K562 (cell line): ENCODE measurements around the gene ARMC6. TPM values are rescaled to one million over a fixed set of nuclear protein-coding genes. Genes with fewer than 3 reads are reported as not detected.
A peak's percentile ranks its signal among the peaks of the same experiment; 100 is the strongest.

Source experiments
- ARID1B ChIP-seq: fragments of 450-650 bp; IDR thresholded peaks from 2 replicates; pipeline ENCODE4 v1.6.1; 2016; ENCODE audit warnings: antibody characterized with exemption, mild to moderate bottlenecking, inconsistent platforms
- CBFA2T3 ChIP-seq: fragments of 450-650 bp; IDR thresholded peaks from 2 replicates; pipeline ENCODE4 v1.6.1; 2017
- CCAR2 ChIP-seq: fragments of 200-400 bp; formaldehyde crosslinking; IDR thresholded peaks from 2 replicates; pipeline ENCODE4 v1.6.1; 2017; ENCODE audit warnings: mild to moderate bottlenecking, low read depth, low read length
- CTCFL ChIP-seq: IDR thresholded peaks from 2 replicates; pipeline ENCODE4 v1.6.1; 2011; ENCODE audit warnings: borderline replicate concordance, low read depth, mild to moderate bottlenecking, moderate library complexity, low read length; ENCODE audit not compliant: insufficient read depth, poor library complexity, severe bottlenecking
- E2F1 ChIP-seq: sonication (generic); formaldehyde crosslinking; IDR thresholded peaks from 2 replicates; pipeline ENCODE4 v1.8.1; 2023; ENCODE audit warnings: mild to moderate bottlenecking, missing genetic modification reagents, moderate library complexity
- IFI16 ChIP-seq: fragments of 250-450 bp; sonication (Bioruptor Pico); IDR thresholded peaks from 2 replicates; pipeline ENCODE4 v2.1.2; 2022; ENCODE audit warnings: mild to moderate bottlenecking, inconsistent platforms
- LARP7 ChIP-seq: fragments of 450-650 bp; IDR thresholded peaks from 2 replicates; pipeline ENCODE4 v1.6.1; 2016
- MBD1 ChIP-seq: fragments of 250-450 bp; sonication (Bioruptor Pico); IDR thresholded peaks from 2 replicates; pipeline ENCODE4 v1.8.0; 2022; ENCODE audit warnings: inconsistent platforms
- NONO ChIP-seq, 2 experiments: fragments of 200-400 bp in 1 of 2; fragments of 450-650 bp in 1 of 2; formaldehyde crosslinking in 1 of 2; IDR thresholded peaks; 2 replicates each; pipeline ENCODE4 v1.6.1; 2017; ENCODE audit warnings: low read depth in 2 of 2, mild to moderate bottlenecking in 2 of 2, moderate library complexity in 2 of 2, low read length in 1 of 2
- NR2C2 ChIP-seq, 2 experiments: fragments of 200-800 bp in 1 of 2; sonication (Bioruptor generic) in 1 of 2; sonication (generic) in 1 of 2; formaldehyde crosslinking in 1 of 2; IDR thresholded peaks; 2 replicates each; pipeline versions ENCODE4 v1.6.1 to v1.8.0; 2016 to 2022; ENCODE audit warnings: mild to moderate bottlenecking in 1 of 2, missing compliant biosample characterization in 1 of 2, missing genetic modification characterization in 1 of 2, missing genetic modification reagents in 1 of 2
- RFX1 ChIP-seq: fragments of 450-650 bp; IDR thresholded peaks from 2 replicates; pipeline ENCODE4 v1.6.1; 2016; ENCODE audit warnings: mild to moderate bottlenecking, moderate library complexity
- TAL1 ChIP-seq: fragments of 450-650 bp; IDR thresholded peaks from 2 replicates; pipeline ENCODE4 v1.6.1; 2016; ENCODE audit warnings: mild to moderate bottlenecking
- ZFP91 ChIP-seq: sonication (generic); formaldehyde crosslinking; IDR thresholded peaks from 2 replicates; pipeline ENCODE4 v1.8.0; 2022; ENCODE audit warnings: mild to moderate bottlenecking, missing genetic modification reagents
- ZKSCAN1 ChIP-seq: fragments of 150-350 bp; IDR thresholded peaks from 2 replicates; pipeline ENCODE4 v1.6.1; 2016; ENCODE audit warnings: low read depth, low read length
- ZNF445 ChIP-seq: fragments of 250-450 bp; sonication (Bioruptor Pico); IDR thresholded peaks from 2 replicates; pipeline ENCODE4 v1.4.0; 2020; ENCODE audit warnings: low read depth, mild to moderate bottlenecking, moderate library complexity
- ZNF511 ChIP-seq: sonication (generic); formaldehyde crosslinking; IDR thresholded peaks from 2 replicates; pipeline ENCODE4 v1.8.0; 2022; ENCODE audit warnings: mild to moderate bottlenecking, missing genetic modification reagents
- ZNF699 ChIP-seq: fragments of 250-450 bp; sonication (Bioruptor Pico); IDR thresholded peaks from 2 replicates; pipeline ENCODE4 v1.8.0; 2021; ENCODE audit warnings: mild to moderate bottlenecking, moderate library complexity; ENCODE audit not compliant: insufficient replicate concordance
- ZNF740 ChIP-seq, 3 experiments: fragments of 200-800 bp in 1 of 3; sonication (Bioruptor generic) in 1 of 3; sonication (generic) in 1 of 3; formaldehyde crosslinking in 1 of 3; IDR thresholded peaks; 2 replicates each; pipeline versions ENCODE4 v1.6.1 to v1.8.0; 2016 to 2022; ENCODE audit warnings: mild to moderate bottlenecking in 2 of 3, missing compliant biosample characterization in 2 of 3, missing genetic modification characterization in 2 of 3, missing genetic modification reagents in 1 of 3
- ZNF77 ChIP-seq: fragments of 250-450 bp; sonication (Bioruptor Pico); IDR thresholded peaks from 2 replicates; pipeline ENCODE4 v1.5.0; 2020
- polyA plus RNA-seq, 8 experiments: library from polyadenylated mRNA; depleted of rRNA in 4 of 8; stranded (reverse) in 5 of 8; unstranded in 3 of 8; fragments of >200 nt; fragmentation: Nextera tagmentation in 2 of 8; fragmentation: Illumina TruSeq in 1 of 8; extraction: Ambion mirVana in 2 of 8; extraction: Trizol in 1 of 8; gene quantifications; 2 replicates each; pipeline versions ENCODE4 v1.2.1 to v1.2.3, GENCODE V29; 2011 to 2014; ENCODE audit warnings: inconsistent platforms in 1 of 8, missing spikeins in 1 of 8
- total RNA-seq, 7 experiments: library from RNA; depleted of rRNA in 6 of 7; stranded (reverse); fragments of >200 nt in 6 of 7; fragmentation: Illumina TruSeq in 2 of 7; extraction: Trizol in 2 of 7; gene quantifications; 2 replicates each; pipeline versions ENCODE4 v1.2.1 to v1.2.3, GENCODE V29; 2011 to 2021; ENCODE audit warnings: low replicate concordance in 1 of 7

The ARMC6 gene
- total and polyA plus RNA-seq, 9 of the 15 experiments (the other 6 are each of a cell fraction or from before 2014, with no cell fraction given): 2.1 to 93.4 (median 63.6) TPM

GRCh38 chr19:19034204-19034624 lies 811 bp downstream of the ARMC6 start (continued):
- TF ChIP-seq ZNF511 (CRISPR knock-in tag): no peak
- no peak for TF ChIP-seq MBD1
- no peak for TF ChIP-seq TAL1
- TF ChIP-seq ZKSCAN1: no peak
- no peak for TF ChIP-seq CTCFL
- no peak for TF ChIP-seq ZNF77 (CRISPR knock-in tag)
- TF ChIP-seq E2F1 (CRISPR knock-in tag): no peak
- no peak for TF ChIP-seq NR2C2 (CRISPR knock-in tag; IDR thresholded peaks at IDR 0.05)
- TF ChIP-seq NR2C2 (tag; IDR thresholded peaks at IDR 0.05): no peak
- no peak for TF ChIP-seq LARP7
- no peak for TF ChIP-seq RFX1
- TF ChIP-seq ZNF699: no peak
- no peak for TF ChIP-seq ZNF445 (CRISPR knock-in tag)
- peak; percentile 51; the same call in 1 of the 2 replicates for TF ChIP-seq ARID1B
- TF ChIP-seq IFI16 (CRISPR knock-in tag): no peak
- TF ChIP-seq ZNF740 (CRISPR knock-in tag; IDR thresholded peaks at IDR 0.05): no peak
- TF ChIP-seq ZNF740 (tag; IDR thresholded peaks at IDR 0.05): no peak
- TF ChIP-seq CBFA2T3: no peak
- no peak for TF ChIP-seq CCAR2
- no peak for TF ChIP-seq ZFP91 (CRISPR knock-in tag)
- no peak for TF ChIP-seq NONO (IDR thresholded peaks at IDR 0.05; ENCODE audit: low read depth in 2 of 2, low read length in 1 of 2)
